Uterus (tissue), 2 donors: ENCODE results near the gene ARHGAP21.

ENCODE experiments used
- POLR2A ChIP-seq, 2 donors: fragments of 450-650 bp; IDR thresholded peaks; one replicate each; pipeline ENCODE4 v1.6.1; 2016; ENCODE audit warnings: antibody characterized with exemption in 2 of 2, mild to moderate bottlenecking in 1 of 2, moderate library complexity in 1 of 2
- TF ChIP-seq, protein P1 (sequence below), 4 experiments: fragments of 200-600 bp in 2 of 4; fragments of 450-650 bp in 2 of 4; sonication (generic) in 2 of 4; IDR thresholded peaks; one replicate each; pipeline ENCODE4 v1.5.1; 2016 to 2019; ENCODE audit warnings: antibody characterized with exemption in 4 of 4, mild to moderate bottlenecking in 2 of 4, moderate library complexity in 1 of 4

DNA sequence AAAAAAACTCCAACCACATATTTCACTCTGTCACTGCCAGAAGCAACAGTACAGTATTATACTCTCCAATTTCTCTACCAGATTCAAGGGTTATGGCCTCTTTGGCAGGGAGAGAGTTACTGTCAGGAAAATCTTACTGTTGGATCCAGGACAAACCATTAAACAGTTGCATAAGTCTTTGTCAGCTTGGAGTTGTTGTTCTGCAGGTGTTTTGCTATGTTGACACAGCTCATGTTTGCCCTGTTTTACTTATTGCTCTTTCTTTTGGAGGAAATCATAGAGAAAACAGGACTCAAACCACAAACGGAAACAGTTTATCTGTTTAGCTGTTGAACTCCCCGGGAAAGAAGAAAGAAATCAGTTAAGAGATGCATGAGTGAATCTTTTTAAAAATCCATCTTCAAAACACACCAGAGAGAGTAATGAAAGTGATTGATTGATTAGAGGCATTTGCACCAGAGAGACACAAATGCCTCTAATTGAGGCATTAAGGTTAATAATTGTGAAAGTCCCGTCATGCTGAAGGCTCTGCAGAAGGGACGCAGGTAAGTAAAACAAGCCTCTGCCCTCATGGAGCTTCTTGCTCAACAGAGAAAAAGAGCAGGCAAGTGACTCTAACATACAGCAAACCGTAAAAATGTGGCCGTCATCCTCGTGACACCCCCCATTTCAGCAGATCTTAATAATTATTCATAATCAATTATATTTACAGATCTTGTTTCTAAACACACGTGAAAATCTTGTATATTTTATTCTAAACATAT lies 38.7 kb upstream of the ARHGAP21 start:
- TF ChIP-seq, protein P1, sequence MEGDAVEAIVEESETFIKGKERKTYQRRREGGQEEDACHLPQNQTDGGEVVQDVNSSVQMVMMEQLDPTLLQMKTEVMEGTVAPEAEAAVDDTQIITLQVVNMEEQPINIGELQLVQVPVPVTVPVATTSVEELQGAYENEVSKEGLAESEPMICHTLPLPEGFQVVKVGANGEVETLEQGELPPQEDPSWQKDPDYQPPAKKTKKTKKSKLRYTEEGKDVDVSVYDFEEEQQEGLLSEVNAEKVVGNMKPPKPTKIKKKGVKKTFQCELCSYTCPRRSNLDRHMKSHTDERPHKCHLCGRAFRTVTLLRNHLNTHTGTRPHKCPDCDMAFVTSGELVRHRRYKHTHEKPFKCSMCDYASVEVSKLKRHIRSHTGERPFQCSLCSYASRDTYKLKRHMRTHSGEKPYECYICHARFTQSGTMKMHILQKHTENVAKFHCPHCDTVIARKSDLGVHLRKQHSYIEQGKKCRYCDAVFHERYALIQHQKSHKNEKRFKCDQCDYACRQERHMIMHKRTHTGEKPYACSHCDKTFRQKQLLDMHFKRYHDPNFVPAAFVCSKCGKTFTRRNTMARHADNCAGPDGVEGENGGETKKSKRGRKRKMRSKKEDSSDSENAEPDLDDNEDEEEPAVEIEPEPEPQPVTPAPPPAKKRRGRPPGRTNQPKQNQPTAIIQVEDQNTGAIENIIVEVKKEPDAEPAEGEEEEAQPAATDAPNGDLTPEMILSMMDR (IDR thresholded peaks at IDR 0.05) = no peak
- no peak for TF ChIP-seq POLR2A (IDR thresholded peaks at IDR 0.05)
